ENCODE measurements around the gene CHRM4.

CHRM4 gene

DNA sequence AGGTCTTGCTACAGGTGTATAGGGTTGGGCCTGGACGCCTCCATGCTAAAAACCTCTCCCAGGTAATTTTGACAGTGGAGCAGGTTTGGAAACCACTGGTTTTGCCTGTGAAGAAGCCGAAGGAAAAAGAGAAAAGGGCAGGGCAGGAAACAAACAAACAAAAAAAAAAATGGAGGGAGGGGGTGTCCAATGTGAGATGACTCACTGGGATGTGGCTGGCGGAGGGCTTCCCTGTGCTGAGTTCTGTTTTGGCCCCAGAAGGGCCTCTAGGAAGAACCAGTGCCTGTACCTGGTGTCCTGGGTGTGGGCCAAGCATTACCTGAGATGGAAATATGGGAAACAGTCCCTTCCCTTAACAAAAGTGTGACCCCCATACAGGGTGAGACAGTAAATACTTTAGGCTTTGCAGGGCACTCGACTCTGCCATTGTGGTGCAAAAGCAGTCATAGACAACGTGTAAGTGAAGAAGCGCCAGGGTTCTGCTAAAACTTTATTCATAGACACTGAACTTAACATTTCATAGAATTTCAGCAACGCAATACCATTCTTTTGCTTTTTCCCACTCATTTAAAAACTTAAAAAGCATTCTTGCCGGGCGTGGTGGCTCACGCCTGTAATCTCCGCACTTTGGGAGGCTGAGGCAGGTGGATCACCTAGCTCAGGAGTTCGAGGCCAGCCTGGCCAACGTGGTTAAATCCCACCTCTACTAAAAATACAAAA lies 53.8 kb downstream of the CHRM4 start:
- H3K27ac ChIP-seq = no peak overlapping the region

DNA sequence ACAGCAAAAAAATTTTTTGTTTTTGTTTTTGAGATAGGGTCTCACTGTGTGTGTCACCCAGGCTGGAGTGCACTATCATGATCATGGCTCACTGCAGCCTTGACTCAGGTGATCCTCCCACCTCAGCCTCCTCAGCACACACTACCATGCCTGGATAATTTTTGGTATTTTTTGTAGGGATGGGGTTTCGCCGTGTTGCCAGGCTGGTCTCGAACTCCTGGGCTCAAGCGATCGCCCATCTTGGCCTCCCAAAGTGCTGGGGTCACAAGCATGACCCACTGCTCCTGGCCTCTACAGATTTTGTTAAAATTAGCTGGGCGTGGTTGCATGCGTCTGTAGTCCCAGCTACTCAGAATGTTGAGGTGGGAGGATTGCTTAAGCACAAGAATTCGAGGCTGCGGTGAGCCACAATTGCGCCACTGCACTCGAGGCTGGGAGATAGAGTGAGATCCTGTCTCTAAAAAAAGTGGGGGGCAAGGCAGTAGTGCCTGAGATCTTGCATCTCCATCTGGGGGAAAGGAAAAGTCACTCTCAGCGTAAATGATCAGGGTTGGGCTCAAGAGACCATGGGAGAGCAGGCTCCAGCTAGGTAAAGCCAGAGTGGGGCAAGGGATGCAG lies 54.9 kb downstream of the CHRM4 start:
- H3K4me3 ChIP-seq = no peak overlapping the region
- H3K27ac ChIP-seq = no peak overlapping the region

More for the DNA sequence above, 53.8 kb downstream of the CHRM4 start:
- H3K4me3 ChIP-seq = no peak overlapping the region

DNA sequence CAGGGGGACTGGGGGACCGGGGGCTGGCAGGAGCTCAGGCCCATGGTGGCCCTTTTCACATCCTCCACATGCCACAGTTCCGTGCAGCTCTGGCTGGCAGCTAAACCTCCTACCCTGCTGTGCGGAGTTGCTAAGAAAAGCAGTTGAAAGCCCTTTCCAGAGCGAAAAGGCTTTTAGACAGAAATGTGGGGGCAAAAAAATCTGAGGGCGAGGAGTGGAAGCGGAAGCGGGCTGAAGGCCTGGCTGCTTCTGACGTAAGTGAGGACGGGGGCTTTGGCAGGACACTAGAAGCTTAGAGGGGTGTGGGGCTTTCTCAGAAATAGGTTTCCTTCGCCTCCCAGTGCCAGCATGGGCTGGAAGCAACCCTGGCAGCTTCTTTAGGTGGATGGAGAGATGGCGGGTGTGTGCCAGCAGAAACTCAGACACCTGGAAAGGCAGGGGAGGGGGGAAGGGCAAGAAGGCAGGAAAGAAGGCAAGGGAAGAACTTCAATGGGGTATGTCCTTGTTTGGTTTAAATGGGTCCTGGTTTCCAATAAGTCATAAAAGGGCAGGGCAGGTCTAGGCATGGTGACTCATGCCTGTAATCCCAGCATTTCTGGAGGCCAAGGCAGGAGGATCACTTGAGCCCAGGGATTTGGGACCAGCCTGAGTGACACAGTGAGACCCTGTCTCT lies 55.5 kb downstream of the CHRM4 start:
- no peak overlapping the region for H3K27ac ChIP-seq
- H3K4me3 ChIP-seq = no peak overlapping the region

DNA sequence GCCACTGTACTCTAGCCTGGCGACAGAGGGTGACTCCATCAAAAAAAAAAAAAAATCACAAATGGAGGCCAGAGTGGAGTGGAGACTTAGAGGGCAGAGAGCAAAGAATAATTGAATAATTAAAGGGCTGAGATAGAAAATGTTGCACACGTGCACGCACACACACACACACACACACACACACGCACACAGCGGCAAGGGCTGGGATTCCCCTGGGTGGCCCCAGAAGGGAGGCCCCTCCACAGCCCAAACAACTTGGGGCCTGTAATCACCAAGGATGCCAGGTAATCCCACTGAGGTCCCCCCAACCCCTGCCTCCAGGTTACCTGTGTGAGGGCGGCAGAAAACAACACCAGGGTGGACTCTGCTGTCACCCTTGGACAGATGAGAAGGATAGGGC lies 56.3 kb downstream of the CHRM4 start:
- H3K27ac ChIP-seq = no peak overlapping the region

DNA sequence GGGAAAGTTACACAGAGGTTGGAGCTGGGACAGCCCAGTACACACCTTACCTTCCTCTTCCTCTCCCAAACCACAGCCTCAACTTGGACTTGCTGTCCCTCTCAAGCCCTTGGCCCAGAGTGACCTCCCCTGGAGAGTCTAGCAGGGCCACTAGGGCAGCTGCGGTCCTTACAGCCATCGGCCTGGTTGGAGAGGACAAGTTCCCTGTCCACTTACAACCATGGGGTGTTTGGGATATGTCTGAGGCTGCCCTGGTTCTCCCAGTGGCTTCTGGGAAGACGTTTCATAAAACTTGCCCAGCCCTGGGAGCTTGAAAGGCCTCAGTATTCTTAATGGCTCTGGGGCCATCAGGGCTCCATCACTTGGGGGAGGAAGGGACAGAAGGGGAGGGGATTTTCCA lies 57.4 kb downstream of the CHRM4 start:
- Histone ChIP-seq H3K27ac (no peak overlapping the region), H3K4me3 (no peak overlapping the region)

More for the DNA sequence above, 56.3 kb downstream of the CHRM4 start:
- no peak overlapping the region for H3K4me3 ChIP-seq
